Heart right ventricle (tissue), 16 donors: ENCODE data around the gene RTN4. TPM values are rescaled to one million over a fixed set of nuclear protein-coding genes. Genes with fewer than 3 reads are reported as not detected.

Source experiments
- ATAC-seq, 8 donors: fragments of 200-7000 bp; cut with Tn5 transposase; one replicate each; pipeline ENCODE4 v1.9.1; 2020; ENCODE audit warnings: mild to moderate bottlenecking in 8 of 8, moderate library complexity in 8 of 8, moderate number of reproducible peaks in 1 of 8
- DNase-seq, 2 donors: peaks; one replicate each; pipeline ENCODE4 v3.0.0-alpha.2; 2020
- H3K27ac ChIP-seq, 10 donors: fragments of 200-600 bp; sonication (generic) in 2 of 10; one replicate each; pipeline versions ENCODE4 v1.5.0 to v1.8.0; 2020 to 2022; ENCODE audit warnings: mild to moderate bottlenecking in 3 of 10
- H3K27me3 ChIP-seq, 7 donors: fragments of 200-600 bp; one replicate each; pipeline ENCODE4 v1.8.0; 2021 to 2022; ENCODE audit warnings: mild to moderate bottlenecking in 2 of 7
- H3K36me3 ChIP-seq, 9 donors: fragments of 200-600 bp; sonication (generic) in 1 of 9; one replicate each; pipeline versions ENCODE4 v1.5.0 to v1.8.0; 2020 to 2022; ENCODE audit warnings: mild to moderate bottlenecking in 2 of 9
- H3K4me1 ChIP-seq, 9 donors: fragments of 200-600 bp; sonication (generic) in 1 of 9; one replicate each; pipeline versions ENCODE4 v1.5.0 to v1.8.0; 2020 to 2022; ENCODE audit warnings: mild to moderate bottlenecking in 4 of 9
- H3K4me3 ChIP-seq, 10 donors: fragments of 200-600 bp; sonication (generic) in 2 of 10; one replicate each; pipeline versions ENCODE4 v1.5.0 to v1.8.0; 2020 to 2022; ENCODE audit warnings: mild to moderate bottlenecking in 7 of 10, moderate library complexity in 2 of 10
- H3K9me3 ChIP-seq, 11 donors: fragments of 200-600 bp in 10 of 11; sonication (generic) in 2 of 11; one replicate each; pipeline versions ENCODE4 v1.5.0 to v1.8.0; 2013 to 2022; ENCODE audit warnings: mild to moderate bottlenecking in 2 of 11, control low read depth in 1 of 11, moderate library complexity in 1 of 11
- CTCF ChIP-seq, 9 donors: fragments of 200-600 bp; sonication (generic) in 2 of 9; IDR thresholded peaks; one replicate each; pipeline versions ENCODE4 v1.5.0 to v1.8.0; 2021 to 2022; ENCODE audit warnings: antibody characterized with exemption in 9 of 9, mild to moderate bottlenecking in 5 of 9, moderate library complexity in 1 of 9
- WGBS, 2 donors: extraction: QIAGEN DNeasy Blood & Tissue Kit; methylation state at CpG; one replicate each; pipeline ENCODE4 v1.1.7; 2013; ENCODE audit warnings: inconsistent platforms in 1 of 2; 5-methylcytosine and 5-hydroxymethylcytosine counted together
- intact Hi-C, 10 donors: fragments of 100-400 bp; cut with DNase I; formaldehyde crosslinking; loops; one replicate each; pipeline versions ENCODE4 v1.11.1 to v1.14.2; 2022
- polyA plus RNA-seq, 2 donors: library from polyadenylated mRNA; stranded (reverse); fragments of 200-250 nt; gene quantifications; one replicate each; pipeline ENCODE4 v1.2.3, GENCODE V29; 2013
- total RNA-seq, 10 donors: library from RNA; stranded (reverse); fragmentation: NEBNext Ultra II Directional in 3 of 10; extraction: Animal tissue kit (Norgen Biotek cat#: 25700) in 3 of 10; gene quantifications; one replicate each; pipeline versions ENCODE4 v1.2.1 to v1.2.4, GENCODE V29; 2021 to 2023
- donor health status: Arrhythmogenic right ventricular cardiomyopathy.
- donor health status: ischemic (EF 13 %, LVEDD 7.1; RV severe dilation, severe dysfunction).
- donor health status: healthy with polysubstance abuse.
- donor health status: DM: no; HTN: yes; CAD: no.
- donor health status: DM: no; HTN: no; CAD: no.
- donor health status: ischemic (EF 25% LVEDD 6.9; RV normal size, moderate dysfunction).
- donor health status: ischemic (EF 25% LVEDD 5.7; RV mildly dilated, moderate dysfunction).
- donor health status: healthy.
- donor health status: DM: yes; HTN: yes; CAD: no.
- donor health status: Ischemic cardiomyopathy.
- donor health status: ischemic (EF 35%, LVEDD 5.7; RV mildly dilated, moderate dysfunction).
- donor health status: nonischemic (EF 11% LVEDD 7.7; RV severe dilation, severe dysfunction).
- donor health status: DM: yes; HTN: yes; CAD: no.
- donor health status: PGD.
- donor health status: ischemic (EF 29% LVEDD 5.4; RV normal size, mild dysfunction).
- donor health status: nonischemic (EF 23%, LVEDD 6.1; RV moderate dilation, normal function).

The RTN4 gene
- total and polyA plus RNA-seq, 12 donors = 40.6 to 163 (median 95.3) TPM

GRCh38 chr2:55033921-55034320 is 16.3 kb downstream of the RTN4 start:
- peaks cover 0 to 61% (median 21%) of the 10 kb centered on the region in 9 donors for H3K4me1 ChIP-seq

DNA sequence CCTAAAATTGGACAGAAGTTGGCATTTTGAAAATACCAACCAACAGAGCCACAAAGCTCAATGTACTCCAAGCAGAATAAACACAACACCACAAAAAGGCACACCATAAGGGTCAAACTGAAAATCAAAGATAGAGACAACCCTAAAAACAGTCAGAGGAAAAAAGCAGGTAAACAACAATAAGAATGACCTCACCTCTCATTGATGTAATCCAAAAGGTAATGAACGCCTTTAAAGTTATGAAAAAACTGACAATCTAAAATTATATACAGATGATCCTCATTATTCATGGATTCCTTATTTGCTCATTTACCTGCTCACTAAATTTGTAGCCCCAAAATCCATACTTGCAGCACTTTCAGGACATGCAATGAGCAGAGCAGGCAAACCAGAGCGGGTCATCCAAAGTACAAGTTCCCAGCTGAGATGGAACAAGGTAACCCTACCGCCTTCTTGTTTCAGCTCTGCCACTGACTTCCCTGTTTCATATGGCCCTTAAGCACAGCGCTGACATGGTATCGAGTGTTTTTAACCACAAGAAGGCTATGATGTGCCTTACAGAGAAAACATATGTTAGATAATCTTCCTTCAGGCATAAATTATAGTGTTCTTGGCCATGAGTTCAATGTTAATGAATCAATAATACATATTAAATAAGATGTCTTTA is 17.0 kb downstream of the RTN4 start:
- no peak for TF ChIP-seq CTCF (IDR thresholded peaks at IDR 0.05)
- DNase-seq = no peak
- Histone ChIP-seq H3K4me1 (peaks cover 0 to 60% (median 27%) of the 10 kb centered on the region in 9 donors), H3K4me3 (no peak overlapping the region), H3K27me3 (no peaks in the 10 kb centered on the region), H3K36me3 (no peaks in the 10 kb centered on the region), H3K9me3 (peaks cover 0 to 26% (median 0%) of the 10 kb centered on the region in 11 donors), H3K27ac (no peak overlapping the region)
- intact Hi-C loops = no loop called here
- peak in 1 of 8 donors; percentile 54 for ATAC-seq
- WGBS, 2 donors = 89 to 91% methylated on average over 5 of the region's 5 CpGs

More at GRCh38 chr2:55033921-55034320, 16.3 kb downstream of the RTN4 start:
- no peak for TF ChIP-seq CTCF (IDR thresholded peaks at IDR 0.05)
- Histone ChIP-seq H3K36me3 (no peaks in the 10 kb centered on the region), H3K27me3 (no peaks in the 10 kb centered on the region), H3K4me3 (no peak overlapping the region), H3K9me3 (peaks cover 0 to 33% (median 5%) of the 10 kb centered on the region in 11 donors), H3K27ac (no peak overlapping the region)
- intact Hi-C loops = no loop called here
- ATAC-seq = no peak
- DNase-seq = no peak
- 98% methylated on average over 2 of the region's 2 CpGs for WGBS, 2 donors

DNA sequence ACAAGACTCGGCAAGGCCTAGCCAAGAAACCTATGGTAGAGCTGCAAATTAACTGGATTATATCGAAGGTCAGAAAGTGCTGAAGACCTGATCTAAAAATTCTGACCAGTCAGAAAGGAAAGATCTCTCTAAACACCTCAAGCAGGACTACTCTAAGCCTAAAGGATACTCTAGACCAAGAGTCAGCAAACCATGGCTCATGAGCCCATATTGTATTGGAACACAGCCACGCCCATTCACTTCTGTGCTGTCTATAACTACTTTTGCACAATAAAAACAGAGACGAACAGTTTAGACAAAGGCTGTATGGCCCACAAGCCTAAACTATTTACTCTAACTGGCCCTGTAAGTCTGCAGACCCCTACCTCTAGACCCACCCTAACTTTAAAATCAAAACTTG is 18.7 kb downstream of the RTN4 start:
- no peak for TF ChIP-seq CTCF (IDR thresholded peaks at IDR 0.05)
- Histone ChIP-seq H3K27me3 (no peaks in the 10 kb centered on the region), H3K27ac (no peak overlapping the region), H3K4me3 (no peak overlapping the region), H3K9me3 (peaks cover 0 to 21% (median 0%) of the 10 kb centered on the region in 11 donors), H3K36me3 (peaks cover 0 to 5% (median 0%) of the 10 kb centered on the region in 9 donors), H3K4me1 (peaks cover 0 to 74% (median 44%) of the 10 kb centered on the region in 9 donors)
- intact Hi-C loops = no loop called here
- 88 to 91% methylated on average over 4 of the region's 4 CpGs for WGBS, 2 donors
- ATAC-seq (no peak), DNase-seq (no peak)

DNA sequence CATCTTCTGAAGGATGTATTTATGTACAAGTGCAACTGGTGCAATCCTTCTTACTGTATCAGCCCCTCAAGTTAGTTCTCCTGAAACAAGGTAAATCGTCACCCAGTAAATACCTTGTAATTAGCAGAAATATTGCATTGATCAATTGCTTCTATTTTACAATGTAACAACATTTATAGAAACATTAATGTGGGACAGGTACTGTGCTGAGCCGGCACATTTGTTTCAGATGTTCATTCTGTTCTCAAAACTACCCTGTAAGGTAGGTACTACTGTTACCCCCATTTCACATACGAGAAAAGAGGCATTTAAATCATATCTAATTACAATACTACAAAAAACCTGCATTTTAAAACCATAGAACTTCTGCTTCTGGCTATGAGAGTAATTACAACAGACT is 19.5 kb downstream of the RTN4 start:
- Histone ChIP-seq H3K36me3 (peaks cover 0 to 5% (median 0%) of the 10 kb centered on the region in 9 donors), H3K4me3 (no peak overlapping the region), H3K27ac (no peak overlapping the region), H3K9me3 (peaks cover 0 to 14% (median 0%) of the 10 kb centered on the region in 11 donors), H3K4me1 (peaks cover 2 to 79% (median 52%) of the 10 kb centered on the region in 9 donors), H3K27me3 (no peaks in the 10 kb centered on the region)
- 80 to 94% methylated on average over 3 of the region's 3 CpGs for WGBS, 2 donors
- DNase-seq = no peak
- no peak for TF ChIP-seq CTCF (IDR thresholded peaks at IDR 0.05)
- intact Hi-C loops = no loop called here
- ATAC-seq = no peak
